SU-DHL-6 (cell line): Measurements from ENCODE around the gene UGT3A1.

ENCODE experiments used
- EZH2phosphoT487 ChIP-seq: fragments of 200-600 bp; sonication (generic), shearing (Covaris generic); conservative IDR thresholded peaks from 2 replicates; pipeline ENCODE4 v1.6.1; 2018; ENCODE audit warnings: mild to moderate bottlenecking, antibody characterized with exemption, low read length, moderate library complexity, mixed read lengths
- TF ChIP-seq, protein P1 (sequence below): fragments of 200-600 bp; sonication (generic); IDR thresholded peaks from one replicate; pipeline ENCODE4 v1.5.1; 2017; ENCODE audit warnings: antibody characterized with exemption, mild to moderate bottlenecking, low read length, moderate library complexity; ENCODE audit not compliant: insufficient read depth, poor library complexity, severe bottlenecking

DNA sequence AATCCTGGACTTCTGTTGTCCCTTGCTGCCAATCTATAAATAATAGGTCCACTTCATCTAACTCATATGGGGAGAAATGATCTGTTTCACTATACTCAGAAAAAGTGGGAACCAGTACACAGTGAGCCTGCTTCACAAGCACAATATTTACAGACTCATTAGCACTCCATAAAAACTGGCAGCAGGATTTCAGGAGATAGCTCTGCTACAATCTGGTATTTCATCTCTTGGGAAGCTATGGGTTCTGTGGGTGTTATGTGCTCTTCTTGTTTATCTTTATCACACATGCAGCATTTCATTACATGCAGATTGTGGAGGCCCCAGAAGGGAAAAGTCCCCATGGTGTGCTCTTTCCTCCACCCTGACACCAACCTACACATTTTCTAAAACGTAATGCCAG is 42.3 kb upstream of the UGT3A1 start:
- TF ChIP-seq, protein P1, sequence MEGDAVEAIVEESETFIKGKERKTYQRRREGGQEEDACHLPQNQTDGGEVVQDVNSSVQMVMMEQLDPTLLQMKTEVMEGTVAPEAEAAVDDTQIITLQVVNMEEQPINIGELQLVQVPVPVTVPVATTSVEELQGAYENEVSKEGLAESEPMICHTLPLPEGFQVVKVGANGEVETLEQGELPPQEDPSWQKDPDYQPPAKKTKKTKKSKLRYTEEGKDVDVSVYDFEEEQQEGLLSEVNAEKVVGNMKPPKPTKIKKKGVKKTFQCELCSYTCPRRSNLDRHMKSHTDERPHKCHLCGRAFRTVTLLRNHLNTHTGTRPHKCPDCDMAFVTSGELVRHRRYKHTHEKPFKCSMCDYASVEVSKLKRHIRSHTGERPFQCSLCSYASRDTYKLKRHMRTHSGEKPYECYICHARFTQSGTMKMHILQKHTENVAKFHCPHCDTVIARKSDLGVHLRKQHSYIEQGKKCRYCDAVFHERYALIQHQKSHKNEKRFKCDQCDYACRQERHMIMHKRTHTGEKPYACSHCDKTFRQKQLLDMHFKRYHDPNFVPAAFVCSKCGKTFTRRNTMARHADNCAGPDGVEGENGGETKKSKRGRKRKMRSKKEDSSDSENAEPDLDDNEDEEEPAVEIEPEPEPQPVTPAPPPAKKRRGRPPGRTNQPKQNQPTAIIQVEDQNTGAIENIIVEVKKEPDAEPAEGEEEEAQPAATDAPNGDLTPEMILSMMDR = no peak
- no peak for TF ChIP-seq EZH2phosphoT487
